Testis (tissue), 3 donors: ENCODE results near the gene RSF1. TPM values are rescaled to one million over a fixed set of nuclear protein-coding genes. Genes with fewer than 3 reads are reported as not detected.

Source experiments
- DNase-seq: peaks from one replicate; pipeline ENCODE4 v3.0.0-alpha.2; 2019
- H3K27ac ChIP-seq, 2 donors: fragments of 200-600 bp; sonication (generic); one replicate each; pipeline ENCODE4 v1.5.1; 2019
- H3K27me3 ChIP-seq: fragments of 200-600 bp; sonication (generic); one replicate; pipeline ENCODE4 v1.5.1; 2019
- H3K36me3 ChIP-seq: fragments of 200-600 bp; sonication (generic); one replicate; pipeline ENCODE4 v1.5.1; 2017; ENCODE audit warnings: low read depth; ENCODE audit errors: missing control alignments
- H3K4me1 ChIP-seq: fragments of 200-600 bp; sonication (generic); one replicate; pipeline ENCODE4 v1.5.1; 2019
- H3K4me3 ChIP-seq, 2 donors: fragments of 200-600 bp; sonication (generic); one replicate each; pipeline ENCODE4 v1.5.1; 2017 to 2019
- H3K9me3 ChIP-seq: fragments of 200-600 bp; sonication (generic); one replicate; pipeline ENCODE4 v1.5.1; 2017
- POLR2A ChIP-seq: fragments of 450-650 bp; IDR thresholded peaks from one replicate; pipeline ENCODE4 v1.6.1; 2017; ENCODE audit warnings: antibody characterized with exemption, mild to moderate bottlenecking, moderate library complexity
- WGBS, 2 donors: methylation state at CpG; one replicate each; pipeline ENCODE4 v1.1.5; 2018; 5-methylcytosine and 5-hydroxymethylcytosine counted together
- intact Hi-C: fragments of 100-400 bp; cut with DNase I; formaldehyde crosslinking; loops from one replicate; pipeline ENCODE4 v1.15.1; 2023; ENCODE audit warnings: low total_unique reads
- polyA plus RNA-seq: library from polyadenylated mRNA; stranded (reverse); fragments of 350-450 nt; fragmentation: Illumina TruSeq; extraction: RNeasy Lipid Tissue Mini Kit (QIAGEN cat#74804); gene quantifications from one replicate; pipeline ENCODE4 v1.2.3, GENCODE V29; 2014; ENCODE audit warnings: low read depth, low replicate concordance; ENCODE audit not compliant: insufficient read depth
- total RNA-seq, 2 donors: library from RNA; depleted of rRNA; stranded (reverse); fragments of >200 nt; gene quantifications; one replicate each; pipeline ENCODE4 v1.2.3, GENCODE V29; 2016
- TF ChIP-seq, protein P1 (sequence below), 3 experiments: fragments of 450-650 bp in 2 of 3; fragments of 200-600 bp in 1 of 3; sonication (generic) in 1 of 3; IDR thresholded peaks; one replicate each; pipeline ENCODE4 v1.5.1; 2016 to 2019; ENCODE audit warnings: antibody characterized with exemption in 3 of 3, mild to moderate bottlenecking in 2 of 3, moderate library complexity in 1 of 3

The RSF1 gene
- total and polyA plus RNA-seq, 3 donors from 2014 or later: 17.7 to 168 (median 94.6) TPM

DNA sequence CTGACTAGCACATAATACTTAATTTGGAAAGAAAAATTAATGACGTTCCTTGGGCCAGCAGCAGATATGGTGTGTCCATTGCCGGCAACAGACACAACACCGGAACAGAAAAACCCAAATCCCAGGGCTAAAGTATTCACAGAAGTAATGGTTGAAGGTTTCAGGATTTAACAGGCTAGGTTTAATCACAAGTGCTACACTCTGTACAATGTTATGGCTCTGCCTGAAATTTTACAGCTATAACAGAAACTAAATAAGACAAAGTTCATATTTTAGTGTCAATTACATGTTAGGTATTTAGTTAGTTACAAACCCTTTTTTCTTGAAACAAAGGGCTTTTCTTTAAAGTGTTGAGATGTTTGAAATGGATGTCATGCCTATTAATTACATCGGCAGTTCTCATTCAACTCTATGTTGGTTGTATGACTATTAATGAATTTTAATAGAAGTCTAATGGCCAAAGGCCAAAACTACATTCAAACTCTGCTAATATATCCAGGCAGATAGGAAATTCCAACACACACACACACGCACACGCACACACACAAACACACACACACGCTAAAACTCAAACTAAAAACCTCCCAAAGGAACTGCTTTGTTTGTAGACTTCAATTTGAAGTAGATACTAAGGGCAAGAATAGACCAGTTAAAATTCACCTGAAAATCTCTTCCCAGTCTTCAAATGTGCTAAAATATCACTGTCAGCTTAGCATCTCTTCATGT, 155.1 kb downstream of the RSF1 start:
- intact Hi-C loops: no loop called here
- no peaks in the 10 kb centered on the region for H3K27me3 ChIP-seq
- no peaks in the 10 kb centered on the region for H3K36me3 ChIP-seq
- no peak overlapping the region for H3K4me3 ChIP-seq
- H3K4me1 ChIP-seq: no peaks in the 10 kb centered on the region
- no peak overlapping the region for H3K27ac ChIP-seq
- TF ChIP-seq POLR2A: no peak
- TF ChIP-seq, protein P1, sequence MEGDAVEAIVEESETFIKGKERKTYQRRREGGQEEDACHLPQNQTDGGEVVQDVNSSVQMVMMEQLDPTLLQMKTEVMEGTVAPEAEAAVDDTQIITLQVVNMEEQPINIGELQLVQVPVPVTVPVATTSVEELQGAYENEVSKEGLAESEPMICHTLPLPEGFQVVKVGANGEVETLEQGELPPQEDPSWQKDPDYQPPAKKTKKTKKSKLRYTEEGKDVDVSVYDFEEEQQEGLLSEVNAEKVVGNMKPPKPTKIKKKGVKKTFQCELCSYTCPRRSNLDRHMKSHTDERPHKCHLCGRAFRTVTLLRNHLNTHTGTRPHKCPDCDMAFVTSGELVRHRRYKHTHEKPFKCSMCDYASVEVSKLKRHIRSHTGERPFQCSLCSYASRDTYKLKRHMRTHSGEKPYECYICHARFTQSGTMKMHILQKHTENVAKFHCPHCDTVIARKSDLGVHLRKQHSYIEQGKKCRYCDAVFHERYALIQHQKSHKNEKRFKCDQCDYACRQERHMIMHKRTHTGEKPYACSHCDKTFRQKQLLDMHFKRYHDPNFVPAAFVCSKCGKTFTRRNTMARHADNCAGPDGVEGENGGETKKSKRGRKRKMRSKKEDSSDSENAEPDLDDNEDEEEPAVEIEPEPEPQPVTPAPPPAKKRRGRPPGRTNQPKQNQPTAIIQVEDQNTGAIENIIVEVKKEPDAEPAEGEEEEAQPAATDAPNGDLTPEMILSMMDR (IDR thresholded peaks at IDR 0.05): no peak
- H3K9me3 ChIP-seq: no peaks in the 10 kb centered on the region
- no peak for DNase-seq
- 75 to 85% methylated on average over 7 of the region's 7 CpGs for WGBS, 2 donors

DNA sequence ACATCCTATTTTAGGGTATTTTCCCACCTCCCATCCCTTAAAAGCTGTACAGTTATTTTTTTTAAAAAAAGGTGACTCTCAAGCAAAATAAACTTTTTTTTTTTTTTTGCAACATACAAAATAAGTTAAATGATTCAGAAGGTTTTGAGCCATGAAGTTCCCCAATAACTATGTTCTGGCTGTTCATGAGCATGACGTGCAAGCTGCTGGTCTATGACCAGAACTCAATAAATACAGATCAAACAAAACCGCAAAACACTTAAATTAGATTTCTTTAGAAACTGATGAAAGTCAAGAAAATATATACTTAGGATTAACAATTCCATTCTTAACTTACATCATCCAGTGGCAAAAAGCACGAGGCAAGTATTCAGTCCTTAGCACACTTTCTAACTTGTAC, 158.9 kb downstream of the RSF1 start:
- no peaks in the 10 kb centered on the region for H3K27me3 ChIP-seq
- no peaks in the 10 kb centered on the region for H3K4me1 ChIP-seq
- 76 to 82% methylated on average over 3 of the region's 3 CpGs for WGBS, 2 donors
- no peak overlapping the region for H3K4me3 ChIP-seq
- TF ChIP-seq POLR2A: no peak
- TF ChIP-seq, protein P1 (IDR thresholded peaks at IDR 0.05): no peak
- intact Hi-C loops: no loop called here
- no peaks in the 10 kb centered on the region for H3K9me3 ChIP-seq
- no peaks in the 10 kb centered on the region for H3K36me3 ChIP-seq
- DNase-seq: no peak
- no peak overlapping the region for H3K27ac ChIP-seq

DNA sequence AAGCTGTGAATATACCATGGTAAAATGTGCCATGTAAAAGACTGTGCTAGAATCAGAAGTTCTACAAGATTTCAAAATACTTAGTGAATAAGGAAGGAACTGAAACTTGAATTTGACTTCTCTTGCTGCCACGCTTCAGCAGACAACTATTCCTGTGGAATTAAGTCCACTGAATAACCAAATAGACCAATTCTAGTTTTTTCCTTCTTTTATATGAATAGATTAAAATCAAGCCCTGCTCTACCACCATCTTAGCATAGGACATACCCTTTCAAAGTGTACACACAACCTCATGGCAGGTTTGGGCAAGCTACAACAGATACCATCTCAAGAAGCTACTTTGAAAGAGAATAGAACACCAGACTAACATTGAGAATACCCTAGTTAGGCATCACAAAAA, 159.6 kb downstream of the RSF1 start:
- H3K4me3 ChIP-seq: no peak overlapping the region
- H3K36me3 ChIP-seq: no peaks in the 10 kb centered on the region
- H3K27ac ChIP-seq: no peak overlapping the region
- no peaks in the 10 kb centered on the region for H3K9me3 ChIP-seq
- intact Hi-C loops: no loop called here
- TF ChIP-seq POLR2A: no peak
- TF ChIP-seq, protein P1 (IDR thresholded peaks at IDR 0.05): no peak
- no peaks in the 10 kb centered on the region for H3K4me1 ChIP-seq
- no peaks in the 10 kb centered on the region for H3K27me3 ChIP-seq
- no peak for DNase-seq
- WGBS, 2 donors: 74% methylated on average over 1 of the region's 1 CpG

DNA sequence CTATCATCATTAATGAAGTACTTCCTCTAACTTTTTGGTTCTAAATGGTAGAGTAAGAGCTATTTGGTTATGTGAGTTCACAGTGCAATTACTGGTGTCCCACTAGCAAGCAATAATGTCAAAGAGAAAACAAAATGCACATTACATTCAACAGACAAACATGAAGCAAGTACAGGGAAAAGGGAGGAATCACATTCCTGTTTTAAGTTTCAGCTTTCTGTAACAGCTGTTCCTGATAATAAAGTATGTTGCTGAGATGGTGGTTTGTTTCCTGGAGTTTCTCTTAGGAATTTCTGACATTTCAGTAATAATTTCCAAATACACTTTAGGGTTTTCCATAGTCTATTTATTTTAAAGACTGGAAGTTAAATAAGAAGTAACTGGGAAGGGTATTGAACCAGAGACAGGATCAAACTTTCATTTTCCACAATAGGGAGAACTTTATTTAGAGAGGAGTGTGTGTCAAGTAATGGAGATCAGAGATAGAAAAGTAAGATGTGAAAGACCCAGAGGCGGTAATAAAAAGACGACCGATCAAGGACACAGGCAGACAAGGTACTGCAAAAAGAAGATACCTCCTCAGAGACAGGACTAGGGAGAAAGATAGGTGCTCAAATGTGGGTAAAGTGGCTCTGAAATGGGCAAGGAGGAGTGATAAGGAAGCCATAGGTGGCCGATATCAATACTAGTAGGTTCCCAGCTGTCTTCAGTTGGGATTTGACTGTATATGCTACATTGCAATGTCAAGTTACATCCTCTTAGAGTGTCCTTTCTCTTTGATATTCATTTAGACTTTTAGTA, 162.1 kb downstream of the RSF1 start:
- no peaks in the 10 kb centered on the region for H3K9me3 ChIP-seq
- intact Hi-C loops: no loop called here
- 34 to 39% methylated on average over 4 of the region's 4 CpGs for WGBS, 2 donors
- no peak overlapping the region for H3K4me3 ChIP-seq
- H3K36me3 ChIP-seq: no peaks in the 10 kb centered on the region
- no peak overlapping the region for H3K27ac ChIP-seq
- no peak for DNase-seq
- no peaks in the 10 kb centered on the region for H3K27me3 ChIP-seq
- TF ChIP-seq, protein P1 (IDR thresholded peaks at IDR 0.05): no peak
- TF ChIP-seq POLR2A: no peak
- H3K4me1 ChIP-seq: no peaks in the 10 kb centered on the region
